Anterior cingulate cortex (tissue), 58 donors: ENCODE results near the gene WNT1.

Experiments used
- DNase-seq, 58 donors: peaks; one replicate each; lab custom pipeline; 2025; lab: John Stamatoyannopoulos, UW

Gene WNT1

GRCh38 chr12:48997719-48998496 lies 19.8 kb downstream of the WNT1 start:
- DNase-seq = peak in 2 of 58 donors; percentile 13 to 32

- peak in 2 of 58 donors; percentile 46 to 51 for DNase-seq
These were observed 20.6 kb downstream of the WNT1 start for GRCh38 chr12:48998497-48999353.

GRCh38 chr12:48999371-49000131 lies 21.4 kb downstream of the WNT1 start, which contains the start of gene DDN:
Gene DDN, minus strand, starts transcription at chr12:48999375. Its CDS starts 88 bp downstream, at chr12:48999287.
- peak in 39 of 58 donors; percentile 22 to 84 (median 63) for DNase-seq

- DNase-seq = peak in 31 of 58 donors; percentile 13 to 82 (median 46)
These were observed 22.2 kb downstream of the WNT1 start for GRCh38 chr12:49000346-49000745.

GRCh38 chr12:49008943-49009342 lies 30.8 kb downstream of the WNT1 start:
- DNase-seq = no peak

- DNase-seq = no peak
These were observed 32.1 kb downstream of the WNT1 start for GRCh38 chr12:49010092-49010668.

GRCh38 chr12:49012739-49013138 lies 34.6 kb downstream of the WNT1 start:
- no peak for DNase-seq

GRCh38 chr12:49013428-49013827 lies 35.3 kb downstream of the WNT1 start:
- DNase-seq = no peak

GRCh38 chr12:49014547-49014946 lies 36.4 kb downstream of the WNT1 start:
- DNase-seq = peak in 1 of 58 donors; percentile 19

GRCh38 chr12:49015196-49015595 lies 37.1 kb downstream of the WNT1 start:
- no peak for DNase-seq

- DNase-seq = peak in 10 of 58 donors; percentile 15 to 53 (median 32)
These were observed 39.8 kb downstream of the WNT1 start for GRCh38 chr12:49017891-49018260.

GRCh38 chr12:49018261-49019119 lies 40.4 kb downstream of the WNT1 start, which contains the start of gene PRKAG1:
Gene PRKAG1, minus strand, starts transcription at chr12:49018776. Its CDS starts 36 bp downstream, at chr12:49018740.
- DNase-seq = peak; percentile 62 to 97 (median 92)

- no peak for DNase-seq
These were observed 41.0 kb downstream of the WNT1 start for GRCh38 chr12:49019120-49019430.

- DNase-seq = no peak
These were observed 41.6 kb downstream of the WNT1 start for GRCh38 chr12:49019443-49020324.

- no peak for DNase-seq
These were observed 42.3 kb downstream of the WNT1 start for GRCh38 chr12:49020441-49020840.

- DNase-seq = no peak
These were observed 43.3 kb downstream of the WNT1 start for GRCh38 chr12:49021292-49021915.

- no peak for DNase-seq
These were observed 44.5 kb downstream of the WNT1 start for GRCh38 chr12:49022558-49023178.
